GM19193 (cell line): ENCODE results near the gene PPP2R5A.

ENCODE experiments used
- POLR2A ChIP-seq: IDR thresholded peaks from 4 replicates; pipeline ENCODE4 v1.6.1; 2011; ENCODE audit not compliant: insufficient read depth, insufficient read length; ENCODE audit errors: extremely low read depth

PPP2R5A gene

DNA sequence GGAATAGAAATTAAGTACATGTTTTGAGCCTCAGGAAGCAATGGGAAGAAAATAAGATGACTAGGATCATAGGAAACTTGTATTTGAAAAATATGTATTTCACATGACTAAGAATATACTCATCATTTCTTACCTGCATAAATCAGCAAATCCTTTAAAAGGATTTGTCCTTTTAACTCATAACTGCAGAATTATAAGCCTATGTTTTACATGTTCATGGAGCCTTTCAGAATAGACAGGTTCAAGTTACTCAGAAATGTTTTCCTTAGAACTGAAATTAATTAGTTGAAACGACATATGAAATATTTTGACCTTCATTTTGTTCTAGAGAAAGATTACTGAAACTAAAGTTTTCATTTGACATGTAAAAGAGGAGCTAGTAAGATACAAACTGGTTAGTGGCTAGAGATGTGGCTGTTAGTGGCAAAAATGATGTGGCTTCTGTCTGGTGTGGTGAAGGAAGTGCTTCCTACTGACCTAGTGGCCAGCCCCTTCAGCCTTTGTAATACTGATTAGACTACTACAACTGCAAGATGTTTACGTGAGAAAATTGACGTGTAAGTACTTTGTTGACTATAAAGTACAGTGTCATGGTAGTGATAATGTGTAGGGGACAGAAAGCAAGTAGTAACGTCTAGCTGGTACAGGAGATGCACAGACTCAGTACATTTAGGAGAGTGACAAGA lies 74.7 kb downstream of the PPP2R5A start:
- TF ChIP-seq POLR2A, result no peak

DNA sequence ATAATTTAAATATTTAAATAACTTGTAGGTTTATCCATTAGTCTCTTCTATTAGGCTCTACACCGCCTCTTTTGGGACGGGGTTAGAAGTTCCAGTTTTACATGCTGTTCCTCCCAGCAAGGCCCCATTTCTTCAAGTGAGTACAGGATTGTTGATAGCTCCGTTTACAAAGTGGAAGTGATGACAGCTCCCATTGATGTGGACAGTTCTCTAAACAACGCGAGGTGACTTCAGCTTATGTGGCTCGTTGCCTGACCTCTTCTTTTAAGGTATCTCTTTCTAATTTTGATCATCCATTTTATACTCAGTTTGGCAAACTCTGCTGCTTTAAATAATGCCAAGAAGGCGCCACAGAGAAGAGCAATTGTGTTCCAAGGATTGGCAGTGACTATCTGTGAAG lies 79.8 kb downstream of the PPP2R5A start:
- no peak for TF ChIP-seq POLR2A

GRCh38 chr1:212366901-212367300 lies 81.7 kb downstream of the PPP2R5A start:
- no peak for TF ChIP-seq POLR2A

GRCh38 chr1:212367474-212368072 lies 82.4 kb downstream of the PPP2R5A start:
- no peak for TF ChIP-seq POLR2A

DNA sequence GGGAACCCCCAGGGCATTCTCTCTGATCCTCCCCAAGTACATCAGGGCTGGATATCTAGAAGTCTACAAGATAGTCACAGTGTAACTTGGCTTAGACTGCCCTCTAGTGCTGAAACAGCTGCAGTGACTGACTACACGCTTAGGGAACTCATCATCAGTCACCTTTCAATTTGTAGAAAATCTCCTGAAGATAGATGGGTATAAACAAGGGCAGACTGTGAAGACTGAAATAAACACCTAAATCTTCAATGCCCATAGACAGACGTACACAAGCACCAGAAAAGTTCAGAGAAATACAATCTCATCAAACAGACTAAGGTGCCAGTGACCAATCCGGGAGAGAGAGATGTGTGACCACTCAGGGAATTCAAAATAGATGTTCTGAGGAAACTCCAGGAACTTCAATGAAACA lies 82.9 kb downstream of the PPP2R5A start:
- no peak for TF ChIP-seq POLR2A

DNA sequence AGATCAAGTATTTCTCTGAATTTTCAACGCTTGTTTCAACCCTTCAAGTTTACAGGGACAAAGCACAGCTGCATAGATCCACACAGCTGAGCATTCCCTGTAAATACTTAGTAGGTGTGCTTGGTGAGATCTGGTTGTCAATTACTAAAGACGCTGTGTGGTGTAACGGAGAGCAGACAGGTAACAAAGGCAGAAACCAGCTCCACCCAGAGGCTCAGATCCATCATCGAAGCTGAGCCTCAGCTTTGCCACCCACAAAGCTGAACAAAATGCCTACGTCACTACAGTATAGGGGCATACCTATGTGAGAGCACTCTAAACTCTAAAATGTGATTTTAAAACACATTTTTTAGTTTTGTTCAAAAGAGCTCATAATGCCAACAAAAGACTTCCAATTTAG lies 90.8 kb downstream of the PPP2R5A start:
- no peak for TF ChIP-seq POLR2A

DNA sequence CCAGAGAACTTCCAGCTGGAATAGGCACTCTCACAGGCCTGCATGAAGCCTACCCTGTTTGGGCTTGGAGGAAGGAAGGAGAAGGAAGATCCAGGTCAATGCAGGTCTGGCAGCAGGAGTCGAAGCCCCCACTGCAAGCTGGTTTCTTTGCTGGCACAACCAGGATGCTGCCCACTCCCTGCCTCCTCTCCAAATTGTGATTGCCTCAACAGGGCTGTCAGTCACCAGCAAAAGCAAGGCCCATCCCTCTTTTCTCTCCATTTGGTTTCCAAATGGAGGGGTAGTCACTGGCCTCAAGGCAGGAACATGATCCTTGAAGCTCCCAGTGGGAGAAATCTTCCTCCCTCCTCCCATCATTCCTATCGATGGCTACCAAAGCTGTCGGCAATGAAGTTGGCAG lies 92.4 kb downstream of the PPP2R5A start:
- TF ChIP-seq POLR2A, result no peak

GRCh38 chr1:212379366-212379765 lies 94.2 kb downstream of the PPP2R5A start:
- no peak for TF ChIP-seq POLR2A

DNA sequence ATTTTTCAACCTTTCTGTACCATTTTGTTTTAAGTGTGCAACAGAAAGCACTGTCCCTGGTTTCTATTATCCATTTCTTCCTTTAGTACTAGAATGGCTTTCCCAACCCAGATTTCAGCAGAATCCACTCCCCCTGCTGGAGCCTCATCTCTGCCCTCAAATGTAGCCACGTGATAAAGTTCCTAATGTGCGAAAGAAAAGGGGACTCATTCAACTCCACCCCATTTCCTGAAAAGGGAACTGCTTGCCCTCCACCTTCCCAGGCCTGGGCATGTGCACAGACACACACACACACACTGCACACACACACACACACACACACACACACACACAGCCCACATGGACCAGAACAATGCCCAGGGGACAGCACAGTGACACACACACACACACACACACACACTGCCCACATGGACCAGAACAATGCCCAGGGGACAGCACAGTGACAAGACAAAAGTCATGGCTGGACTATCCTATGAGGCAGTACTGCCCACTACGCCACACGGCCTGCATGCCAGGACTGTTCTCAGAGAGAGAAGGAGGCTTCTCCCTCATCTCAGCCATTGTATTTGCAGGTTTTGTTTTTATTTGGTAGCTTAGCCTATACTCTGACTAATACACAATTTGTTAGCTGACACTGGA lies 96.3 kb downstream of the PPP2R5A start:
- no peak for TF ChIP-seq POLR2A

DNA sequence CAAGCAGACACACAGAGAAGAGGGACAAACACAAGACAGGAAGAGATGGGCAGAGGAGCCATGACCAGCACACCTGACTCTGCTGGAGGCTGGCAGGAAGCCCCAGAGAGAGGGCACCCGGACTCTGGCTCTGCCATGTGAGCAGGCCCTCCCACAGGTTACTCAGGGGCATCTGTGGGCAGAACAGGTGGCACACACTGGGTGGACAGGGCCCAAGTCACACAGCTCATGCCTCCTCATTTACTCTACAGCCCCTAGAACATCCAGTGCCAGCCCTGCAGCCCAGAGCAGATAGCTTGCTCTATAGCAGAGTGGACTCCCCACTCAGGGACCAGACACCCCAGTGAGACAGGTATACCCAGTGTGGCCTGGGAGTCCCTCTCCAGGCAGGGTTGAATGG lies 100.8 kb downstream of the PPP2R5A start:
- TF ChIP-seq POLR2A, result no peak

DNA sequence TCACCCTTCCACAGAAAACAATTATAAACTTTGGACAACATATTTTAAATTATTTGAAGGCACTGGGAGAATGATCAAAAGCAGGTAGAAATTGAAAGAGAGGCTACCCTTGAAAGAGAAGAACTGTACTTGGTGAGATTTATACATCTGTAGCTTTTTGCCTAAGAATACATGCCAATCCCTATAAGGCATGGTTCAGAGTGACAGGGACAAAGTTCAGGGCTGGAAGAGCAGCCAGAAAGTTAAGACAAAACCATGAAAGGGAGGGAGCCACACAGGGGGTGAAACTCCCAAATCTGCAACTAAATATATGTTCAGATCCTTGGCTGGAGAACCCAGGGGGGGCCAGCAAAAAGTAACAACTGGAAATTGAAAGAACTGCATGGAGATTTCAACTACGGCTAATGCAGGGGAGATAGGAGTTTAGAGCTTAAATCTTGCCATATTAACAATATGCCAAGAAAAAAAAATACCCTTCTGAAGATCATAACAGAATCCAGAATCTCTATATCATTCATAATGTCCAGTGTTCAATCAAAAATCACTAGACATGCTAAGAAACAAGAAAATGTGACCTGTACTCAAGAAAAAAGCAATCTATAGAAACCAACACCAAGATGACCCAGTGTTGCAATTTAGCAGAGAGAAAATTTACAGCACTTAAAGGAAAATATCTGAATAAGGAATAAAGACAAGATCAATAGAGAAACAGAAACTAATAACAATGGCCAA lies 103.9 kb downstream of the PPP2R5A start:
- no peak for TF ChIP-seq POLR2A

- TF ChIP-seq POLR2A, result no peak
These were observed 111.4 kb downstream of the PPP2R5A start for GRCh38 chr1:212396638-212397037.

DNA sequence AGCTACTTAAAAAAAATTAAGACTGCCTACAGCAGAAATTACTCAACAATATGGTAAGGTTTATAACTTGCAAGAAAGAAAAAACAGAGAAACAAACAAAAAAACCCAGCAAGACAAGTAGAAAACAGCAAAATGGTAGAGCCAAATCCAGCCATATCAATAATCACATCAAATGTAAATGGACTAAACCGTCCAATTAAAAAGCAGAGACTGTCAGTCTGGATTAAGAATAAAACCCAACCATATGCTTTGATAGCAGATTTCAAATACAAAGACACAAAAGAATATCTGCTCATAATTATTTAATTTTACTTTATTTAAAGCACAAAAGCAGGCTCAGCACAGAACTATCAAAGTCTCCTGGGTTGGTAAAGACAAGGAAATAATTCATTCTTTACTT lies 112.0 kb downstream of the PPP2R5A start:
- no peak for TF ChIP-seq POLR2A

- TF ChIP-seq POLR2A, result no peak
These were observed 115.8 kb downstream of the PPP2R5A start for GRCh38 chr1:212401042-212401441.

- no peak for TF ChIP-seq POLR2A
These were observed 116.8 kb downstream of the PPP2R5A start for GRCh38 chr1:212401838-212402582.
